Stimulated activated CD4-positive, alpha-beta T cell treated with anti-CD3 and anti-CD28 coated beads, Interleukin-1b, Interleukin-23, amount 100 ng/mL, for 24 hours (primary cell): ENCODE data around the gene HBA2.
"Not testable (repeated sequence)": the region's sequence is repeated elsewhere in the genome, so short reads cannot be mapped to it uniquely, and the experiment has no call there.

Source experiments
- DNase-seq, 4 experiments: peaks; one replicate each; pipeline ENCODE4 v3.0.0-alpha.2; 2020; ENCODE audit warnings: low read depth in 4 of 4, low spot score in 1 of 4

The HBA2 gene

GRCh38 chr16:172374-172941, at the start of gene HBA2:
Gene HBA2 (plus strand): TSS chr16:172876. CDS start chr16:172913, 37 bp downstream.
- not testable (repeated sequence) for DNase-seq

DNA sequence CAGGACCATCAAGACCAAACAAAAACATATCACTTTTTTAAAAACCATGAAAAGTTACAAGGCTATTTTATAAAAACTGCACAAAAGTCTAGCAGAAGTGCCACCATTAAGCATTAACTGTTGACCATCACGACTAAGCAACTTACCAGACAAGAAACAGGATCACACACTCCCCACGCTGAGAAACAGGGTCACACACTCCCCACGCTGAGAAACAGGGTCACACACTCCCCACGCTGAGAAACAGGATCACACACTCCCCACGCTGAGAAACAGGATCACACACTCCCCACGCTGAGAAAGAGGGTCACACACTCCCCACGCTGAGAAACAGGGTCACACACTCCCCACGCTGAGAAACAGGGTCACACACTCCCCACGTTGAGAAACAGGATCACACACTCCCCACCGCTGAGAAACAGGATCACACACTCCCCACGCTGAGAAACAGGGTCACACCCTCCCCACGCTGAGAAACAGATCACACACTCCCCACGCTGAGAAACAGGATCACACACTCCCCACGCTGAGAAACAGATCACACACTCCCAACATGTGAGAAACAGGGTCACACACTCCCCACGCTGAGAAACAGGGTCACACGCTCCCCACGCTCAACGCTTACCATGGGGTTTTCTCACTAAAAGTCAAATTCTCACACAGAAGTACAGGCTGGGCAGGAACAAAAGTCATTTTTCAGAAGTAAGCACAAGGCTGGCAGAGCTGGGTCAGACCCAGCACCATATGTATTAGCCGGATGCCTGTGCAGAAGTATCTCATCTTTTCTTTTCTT, 48.9 kb upstream of the HBA2 start:
- DNase-seq, result not testable (repeated sequence)

DNA sequence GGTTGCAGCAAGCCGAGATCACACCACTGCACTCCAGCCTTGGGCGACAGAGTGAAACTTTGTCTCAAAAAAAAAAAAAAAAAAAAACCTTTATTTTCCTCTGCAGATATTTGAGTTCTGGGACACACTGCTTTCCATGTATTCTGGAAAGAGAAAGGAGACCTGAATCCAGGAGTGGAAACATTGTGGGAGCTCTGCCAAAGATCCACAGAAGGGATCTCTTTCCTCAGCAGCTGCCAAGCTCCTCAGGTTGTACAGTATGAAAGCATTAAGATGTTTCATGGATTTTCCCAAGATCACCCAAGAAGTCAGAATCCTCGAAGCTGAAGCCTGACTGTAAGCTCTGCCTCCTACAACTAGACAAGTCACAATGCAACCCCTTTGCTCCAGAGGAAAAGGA, 47.7 kb upstream of the HBA2 start:
- DNase-seq, result no peak

- DNase-seq, result no peak
Measured at GRCh38 chr16:129075-129474, 43.6 kb upstream of the HBA2 start.

- no peak for DNase-seq
Measured at GRCh38 chr16:130533-131173, 42.0 kb upstream of the HBA2 start.

DNA sequence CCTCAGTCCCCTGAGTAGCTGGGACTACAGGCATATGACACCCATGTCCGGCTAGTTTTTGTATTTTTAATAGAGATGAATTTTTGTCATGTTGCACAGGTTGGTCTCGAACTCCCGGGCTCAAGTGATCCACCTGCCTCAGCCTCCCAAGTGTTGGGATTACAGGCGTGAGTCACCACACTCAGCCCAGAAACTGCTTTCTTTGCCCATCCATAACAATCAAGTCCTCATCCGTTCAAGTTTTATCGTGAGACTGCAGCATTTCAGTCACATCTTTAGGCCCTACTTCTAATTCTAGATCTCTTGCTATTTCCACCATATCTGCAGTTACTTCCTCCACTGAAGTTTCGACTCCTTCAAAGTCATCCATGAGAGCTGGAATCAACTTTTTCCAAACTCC, 40.6 kb upstream of the HBA2 start:
- DNase-seq, result no peak

- no peak for DNase-seq
Measured at GRCh38 chr16:133716-134115, 39.0 kb upstream of the HBA2 start.

DNA sequence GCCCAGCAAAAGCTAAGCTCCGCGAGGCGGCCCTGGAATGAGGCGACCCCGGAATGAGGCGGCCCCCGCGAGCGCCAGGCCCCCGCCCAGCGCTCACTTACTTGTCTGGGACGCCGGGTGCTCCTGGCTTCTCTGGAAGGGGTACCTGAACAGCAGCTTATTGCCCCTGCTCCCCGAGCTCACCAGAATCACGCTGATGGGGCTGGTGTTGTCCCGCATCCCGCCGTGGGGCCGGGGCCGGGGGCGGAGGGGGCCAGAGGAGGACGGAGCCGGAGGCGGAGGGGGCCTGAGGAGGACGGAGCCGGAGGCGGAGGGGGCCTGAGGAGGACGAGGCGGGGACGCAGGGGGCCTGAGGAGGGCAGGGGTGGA, 34.6 kb upstream of the HBA2 start:
- peak in 1 of 4 experiments; percentile 11 for DNase-seq

- DNase-seq, result no peak
Measured at GRCh38 chr16:140175-140857, 32.4 kb upstream of the HBA2 start.

DNA sequence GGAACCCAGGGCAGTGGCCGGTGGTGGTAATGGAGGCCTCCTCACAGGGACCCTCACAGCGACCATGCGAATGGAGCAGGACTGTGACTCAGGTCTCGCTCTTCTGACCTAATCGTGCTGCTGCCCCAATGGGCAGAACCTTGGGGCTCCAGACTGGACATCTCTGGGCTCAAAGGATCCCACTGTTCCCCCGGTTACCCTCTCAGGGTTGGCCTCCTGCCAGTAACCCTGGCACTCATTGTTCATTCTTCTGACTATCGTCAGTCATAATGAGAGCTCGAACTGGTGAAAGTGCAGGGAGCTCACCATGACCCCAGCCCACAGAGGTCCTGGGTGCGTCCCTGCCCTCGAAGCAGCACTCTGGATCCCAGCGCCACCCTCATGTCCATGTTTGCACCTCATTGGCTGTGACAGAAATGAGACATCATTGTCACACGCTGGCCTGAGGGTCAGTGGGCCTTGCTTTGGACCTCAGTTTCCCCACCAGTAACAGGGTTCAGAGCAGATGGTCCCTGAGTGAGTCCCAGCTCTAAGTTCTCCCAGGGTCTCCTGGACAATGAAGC, 30.2 kb upstream of the HBA2 start:
- DNase-seq, result no peak

GRCh38 chr16:143047-143446, 29.6 kb upstream of the HBA2 start:
- DNase-seq, result no peak

GRCh38 chr16:143456-143855, 29.2 kb upstream of the HBA2 start:
- DNase-seq, result no peak

DNA sequence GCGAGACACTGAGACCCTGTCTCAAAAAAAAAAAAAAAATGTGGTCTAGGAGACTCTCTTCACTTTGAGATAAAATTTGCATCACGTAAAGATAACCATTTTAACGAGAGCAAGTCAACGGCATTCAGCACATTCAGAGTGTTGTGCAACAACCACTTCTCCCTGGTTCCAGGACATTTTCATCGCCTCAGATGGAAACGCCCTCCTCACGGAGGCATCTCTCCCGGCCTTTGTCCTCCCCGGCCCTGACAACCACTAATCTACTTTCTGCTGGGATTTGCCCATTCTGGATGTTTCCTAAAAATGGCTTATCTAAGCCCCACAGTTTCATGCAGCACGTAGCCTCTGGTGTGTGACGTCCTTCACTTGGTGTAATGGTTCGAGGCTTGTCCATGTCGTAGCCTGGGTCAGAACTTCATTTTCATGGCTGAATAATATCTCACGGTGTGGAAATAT, 27.9 kb upstream of the HBA2 start:
- DNase-seq, result no peak

- DNase-seq, result no peak
Measured at GRCh38 chr16:146646-147045, 26.0 kb upstream of the HBA2 start.

GRCh38 chr16:149024-149660, 23.5 kb upstream of the HBA2 start:
- DNase-seq, result no peak

DNA sequence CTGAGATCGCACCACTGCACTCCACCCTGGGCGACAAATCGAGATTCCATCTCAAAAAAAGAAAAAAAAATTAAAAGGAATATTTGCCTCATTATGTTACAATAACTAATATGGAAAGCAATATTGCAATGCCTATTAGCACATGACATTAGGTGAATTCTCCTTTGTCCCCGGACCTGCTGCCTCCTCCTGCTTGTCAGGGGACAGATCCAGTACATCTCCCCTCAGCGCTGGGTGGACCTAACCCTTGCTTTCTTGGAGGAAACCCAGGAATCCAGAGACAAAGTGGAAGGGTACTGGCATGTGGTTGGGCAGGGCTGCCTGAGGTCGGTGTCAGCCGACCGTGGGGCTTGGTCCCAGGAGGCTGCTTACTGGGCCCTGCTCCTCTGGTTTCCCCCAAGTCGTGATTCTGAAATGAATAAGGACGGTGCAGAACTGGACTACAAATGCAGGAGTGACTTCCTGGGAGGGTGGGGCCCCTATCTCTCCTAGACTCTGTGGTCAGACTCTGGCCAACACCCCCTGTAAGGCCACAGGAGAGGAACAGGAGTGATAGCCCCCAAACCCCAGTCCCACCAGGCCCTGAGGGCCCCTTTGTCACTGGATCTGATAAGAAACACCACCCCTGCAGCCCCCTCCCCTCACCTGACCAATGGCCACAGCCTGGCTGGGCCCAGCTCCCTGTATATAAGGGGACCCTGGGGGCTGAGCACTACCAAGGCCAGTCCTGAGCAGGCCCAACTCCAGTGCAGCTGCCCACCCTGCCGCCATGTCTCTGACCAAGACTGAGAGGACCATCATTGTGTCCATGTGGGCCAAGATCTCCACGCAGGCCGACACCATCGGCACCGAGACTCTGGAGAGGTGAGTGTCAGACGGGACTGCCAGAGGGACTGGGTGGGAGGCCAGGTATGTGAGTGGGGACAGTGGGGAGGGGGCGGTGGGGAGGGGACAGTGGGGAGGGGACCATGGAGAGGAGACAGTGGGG, 20.2 kb upstream of the HBA2 start, which contains the start of gene HBZ:
TSS of gene HBZ (plus strand) at position 504 of the 988 bp plus-strand sequence. CDS start at position 770, 266 bp downstream.
- DNase-seq, result no peak

- DNase-seq, result not testable (repeated sequence)
Measured at GRCh38 chr16:153129-153521, 19.6 kb upstream of the HBA2 start.

GRCh38 chr16:153550-154216, 19.0 kb upstream of the HBA2 start:
- DNase-seq, result not testable (repeated sequence)
